ENCODE measurements around the gene ACTR1A. TPM values are rescaled to one million over a fixed set of nuclear protein-coding genes. Genes with fewer than 3 reads are reported as not detected.
A peak's percentile ranks its signal among the peaks of the same experiment; 100 is the strongest.

The ACTR1A gene
- total and polyA plus RNA-seq, 7 experiments from 2014 or later = 47.5 to 69.4 (median 58.9) TPM

GRCh38 chr10:102452672-102453340 is 49.7 kb downstream of the ACTR1A start:
- Mint-ChIP-seq H3K9me3 (no peaks in the 10 kb centered on the region), H3K27me3 (no peaks in the 10 kb centered on the region), H3K4me3 (peak overlapping the region in 9 of 10 donors; percentile 10 to 94 (median 64)), H3K4me1 (peaks cover 20 to 32% (median 26%) of the 10 kb centered on the region in 7 donors), H3K27ac (peak overlapping the region in 7 of 9 donors; percentile 45 to 88 (median 67)), H3K36me3 (peaks cover 0 to 9% (median 4%) of the 10 kb centered on the region in 5 donors)
- ATAC-seq (peak; percentile 17), DNase-seq (peak in 2 of 9 donors; percentile 20 to 65)
- Histone ChIP-seq H3K9me3 (ENCODE audit: control insufficient read depth in 2 of 3, low read length in 3 of 3) (no peaks in the 10 kb centered on the region), H3K27ac (ENCODE audit: low read depth, low read length) (no peak overlapping the region), H3K36me3 (ENCODE audit: control insufficient read depth in 2 of 3, insufficient read depth in 3 of 3, low read length in 3 of 3) (peaks cover 0 to 7% (median 3%) of the 10 kb centered on the region in 3 experiments), H3K27me3 (ENCODE audit: control insufficient read depth in 2 of 2, insufficient read depth in 2 of 2, low read length in 2 of 2) (no peaks in the 10 kb centered on the region), H3K4me3 (ENCODE audit: low read length) (no peak overlapping the region), H3K4me1 (ENCODE audit: control insufficient read depth in 2 of 2, insufficient read depth in 2 of 2, low read length in 2 of 2) (peaks cover 12 to 14% of the 10 kb centered on the region in 2 donors)
- CTCF ChIA-PET = interaction anchor here (0.8 to 0.9 kb wide), 2 partner anchors 30 to 55 kb away, joined by 3 read pairs; no protein-coding TSS in a partner anchor
- intact Hi-C loops (cut with micrococcal nuclease) = loop anchor here in 1 of 2 donors (5.0 kb wide), 2 partner anchors 189 to 396 kb away; partner anchors contain the start of genes ARMH3 and TRIM8
- POLR2A ChIA-PET = interaction anchor here (1.2 to 6.7 kb wide), 6 partner anchors 8 to 56 kb away, joined by 3 to 157 read pairs (median 68); partner anchors contain the start of genes CUEDC2, FBXL15 and NFKB2

GRCh38 chr10:102451105-102451969 is 51.2 kb downstream of the ACTR1A start, which contains the start of gene C10orf95:
TSS of gene C10orf95 (minus strand) at chr10:102451543. CDS start at chr10:102451093, 450 bp downstream.
- peaks cover 14 to 32% (median 26%) of the 10 kb centered on the region in 7 donors for H3K4me1 Mint-ChIP-seq
- intact Hi-C loops (cut with micrococcal nuclease) = loop anchor here (2.0 to 5.0 kb wide), 3 partner anchors 191 to 394 kb away; partner anchors contain the start of genes ARMH3 (in 1 of the 2) and TRIM8 (in 1 of the 2)
- ATAC-seq = no peak

GRCh38 chr10:102450374-102451104 is 52.0 kb downstream of the ACTR1A start:
- Mint-ChIP-seq H3K4me3 (peak overlapping the region; percentile 89 to 97 (median 94)), H3K4me1 (peaks cover 14 to 37% (median 27%) of the 10 kb centered on the region in 7 donors), H3K27me3 (no peaks in the 10 kb centered on the region), H3K27ac (peak overlapping the region; percentile 81 to 97 (median 95)), H3K36me3 (peaks cover 0 to 9% (median 4%) of the 10 kb centered on the region in 5 donors), H3K9me3 (no peaks in the 10 kb centered on the region)
- Histone ChIP-seq H3K4me3 (ENCODE audit: low read length) (peak overlapping the region; percentile 88), H3K9me3 (ENCODE audit: control insufficient read depth in 2 of 3, low read length in 3 of 3) (no peaks in the 10 kb centered on the region), H3K27ac (ENCODE audit: low read depth, low read length) (peak overlapping the region; percentile 90), H3K27me3 (ENCODE audit: control insufficient read depth in 2 of 2, insufficient read depth in 2 of 2, low read length in 2 of 2) (no peaks in the 10 kb centered on the region), H3K36me3 (ENCODE audit: control insufficient read depth in 2 of 3, insufficient read depth in 3 of 3, low read length in 3 of 3) (peaks cover 0 to 3% (median 0%) of the 10 kb centered on the region in 3 experiments), H3K4me1 (ENCODE audit: control insufficient read depth in 2 of 2, insufficient read depth in 2 of 2, low read length in 2 of 2) (peaks cover 12 to 14% of the 10 kb centered on the region in 2 donors)
- intact Hi-C loops (cut with micrococcal nuclease) = loop anchor here (1.0 to 5.0 kb wide), 13 partner anchors 11 to 393 kb away; partner anchors contain the start of genes ACTR1A (in 2 of the 2), CUEDC2 (in 2 of the 2), ARMH3 (in 1 of the 2) and GBF1 (in 1 of the 2)
- POLR2A ChIA-PET = interaction anchor here (0.7 to 6.7 kb wide), 25 partner anchors 9 to 467 kb away, joined by 3 to 157 read pairs (median 4); partner anchors contain the start of genes ACTR1A, CNNM2, CUEDC2 and FBXL15
- peak; percentile 85 to 95 (median 92) for DNase-seq
- peak; percentile 90 for ATAC-seq
- CTCF ChIA-PET = interaction anchor here (0.5 to 2.6 kb wide), 9 partner anchors 18 to 256 kb away, joined by 3 to 9 read pairs (median 4); partner anchors contain the start of genes CUEDC2 and FBXL15

More at GRCh38 chr10:102451105-102451969, 51.2 kb downstream of the ACTR1A start, which contains the start of gene C10orf95:
- H3K9me3 Mint-ChIP-seq = no peaks in the 10 kb centered on the region
- H3K27me3 ChIP-seq (ENCODE audit: control insufficient read depth in 2 of 2, insufficient read depth in 2 of 2, low read length in 2 of 2) = no peaks in the 10 kb centered on the region
- no peak for DNase-seq
- H3K9me3 ChIP-seq (ENCODE audit: control insufficient read depth in 2 of 3, low read length in 3 of 3) = no peaks in the 10 kb centered on the region
- peaks cover 12 to 14% of the 10 kb centered on the region in 2 donors for H3K4me1 ChIP-seq (ENCODE audit: control insufficient read depth in 2 of 2, insufficient read depth in 2 of 2, low read length in 2 of 2)
- ChIA-PET CTCF (interaction anchor here (0.7 to 2.6 kb wide), 6 partner anchors 19 to 41 kb away, joined by 3 to 9 read pairs (median 4); partner anchors contain the start of genes CUEDC2 and FBXL15), POLR2A (interaction anchor here (0.9 to 6.7 kb wide), 20 partner anchors 9 to 467 kb away, joined by 3 to 157 read pairs (median 4); partner anchors contain the start of genes ACTR1A, CNNM2, CUEDC2 and FBXL15)
- no peaks in the 10 kb centered on the region for H3K27me3 Mint-ChIP-seq
- H3K36me3 Mint-ChIP-seq = peaks cover 0 to 9% (median 4%) of the 10 kb centered on the region in 5 donors
- H3K4me3 ChIP-seq (ENCODE audit: low read length) = peak within 1 kb of the TSS; percentile 88
- H3K27ac Mint-ChIP-seq = peak within 1 kb of the TSS; percentile 77 to 96 (median 89)
- H3K36me3 ChIP-seq (ENCODE audit: control insufficient read depth in 2 of 3, insufficient read depth in 3 of 3, low read length in 3 of 3) = peaks cover 0 to 5% (median 3%) of the 10 kb centered on the region in 3 experiments
- peak within 1 kb of the TSS; percentile 85 to 97 (median 92) for H3K4me3 Mint-ChIP-seq
- H3K27ac ChIP-seq (ENCODE audit: low read depth, low read length) = peak within 1 kb of the TSS; percentile 90

- no peaks in the 10 kb centered on the region for H3K9me3 ChIP-seq (ENCODE audit: control insufficient read depth in 2 of 3, low read length in 3 of 3)
- ChIA-PET CTCF (interaction anchor here (0.5 to 2.6 kb wide), 11 partner anchors 15 to 256 kb away, joined by 3 to 9 read pairs (median 4); partner anchors contain the start of genes CUEDC2 and FBXL15), POLR2A (interaction anchor here (0.6 to 6.7 kb wide), 20 partner anchors 9 to 293 kb away, joined by 3 to 157 read pairs (median 6); partner anchors contain the start of genes ACTR1A, CUEDC2, FBXL15 and NFKB2)
- Mint-ChIP-seq H3K36me3 (peaks cover 0 to 9% (median 4%) of the 10 kb centered on the region in 5 donors), H3K9me3 (no peaks in the 10 kb centered on the region), H3K27ac (peak overlapping the region; percentile 81 to 97 (median 95)), H3K4me3 (peak overlapping the region; percentile 89 to 97 (median 94)), H3K27me3 (no peaks in the 10 kb centered on the region), H3K4me1 (peaks cover 14 to 36% (median 27%) of the 10 kb centered on the region in 7 donors)
- ATAC-seq (no peak), DNase-seq (no peak)
- intact Hi-C loops (cut with micrococcal nuclease) = loop anchor here (1.0 to 5.0 kb wide), 13 partner anchors 11 to 393 kb away; partner anchors contain the start of genes ACTR1A (in 2 of the 2), CUEDC2 (in 2 of the 2), ARMH3 (in 1 of the 2) and GBF1 (in 1 of the 2)
- H3K4me1 ChIP-seq (ENCODE audit: control insufficient read depth in 2 of 2, insufficient read depth in 2 of 2, low read length in 2 of 2) = peaks cover 12 to 14% of the 10 kb centered on the region in 2 donors
- H3K27ac ChIP-seq (ENCODE audit: low read depth, low read length) = peak overlapping the region; percentile 90
- H3K4me3 ChIP-seq (ENCODE audit: low read length) = peak overlapping the region; percentile 88
- peaks cover 0 to 3% (median 0%) of the 10 kb centered on the region in 3 experiments for H3K36me3 ChIP-seq (ENCODE audit: control insufficient read depth in 2 of 3, insufficient read depth in 3 of 3, low read length in 3 of 3)
- H3K27me3 ChIP-seq (ENCODE audit: control insufficient read depth in 2 of 2, insufficient read depth in 2 of 2, low read length in 2 of 2) = no peaks in the 10 kb centered on the region
These were observed 52.5 kb downstream of the ACTR1A start for GRCh38 chr10:102450124-102450373.
